Measurements from ENCODE around the gene GLI3. TPM values are rescaled to one million over a fixed set of nuclear protein-coding genes. Genes with fewer than 3 reads are reported as not detected.

GLI3 gene
- total and polyA plus RNA-seq, 10 donors: 0.17 to 9.2 (median 1.8) TPM

DNA sequence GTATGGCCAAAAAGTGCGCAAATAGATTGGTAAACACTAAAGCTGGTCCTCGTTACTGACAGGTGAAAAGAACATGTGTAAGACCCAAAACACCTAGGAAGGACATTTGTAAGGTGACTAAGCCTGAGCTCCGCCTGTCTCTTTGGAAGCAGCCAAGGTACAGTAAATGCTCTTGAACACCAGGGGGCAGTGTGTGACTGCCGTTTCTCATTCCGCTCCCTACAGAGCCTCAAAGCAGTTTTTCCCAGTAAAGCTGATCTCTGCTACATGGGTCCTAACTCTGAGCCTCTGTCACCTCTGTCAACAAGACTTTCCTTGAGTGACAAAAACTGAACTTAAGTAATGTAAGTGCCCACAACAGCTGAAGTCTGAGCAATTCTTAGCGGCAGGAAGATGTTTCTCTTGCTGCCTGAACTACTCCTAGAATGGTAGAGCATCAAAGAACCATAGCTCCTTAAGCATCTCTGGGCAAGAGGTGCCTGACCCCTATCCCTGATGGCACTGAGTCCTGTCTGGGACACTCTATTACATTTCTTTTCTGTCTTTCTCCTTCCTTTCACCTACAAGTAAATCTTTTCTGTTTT is 296.2 kb downstream of the GLI3 start:
- H3K36me3 ChIP-seq: no peaks in the 10 kb centered on the region
- TF ChIP-seq, protein P1, sequence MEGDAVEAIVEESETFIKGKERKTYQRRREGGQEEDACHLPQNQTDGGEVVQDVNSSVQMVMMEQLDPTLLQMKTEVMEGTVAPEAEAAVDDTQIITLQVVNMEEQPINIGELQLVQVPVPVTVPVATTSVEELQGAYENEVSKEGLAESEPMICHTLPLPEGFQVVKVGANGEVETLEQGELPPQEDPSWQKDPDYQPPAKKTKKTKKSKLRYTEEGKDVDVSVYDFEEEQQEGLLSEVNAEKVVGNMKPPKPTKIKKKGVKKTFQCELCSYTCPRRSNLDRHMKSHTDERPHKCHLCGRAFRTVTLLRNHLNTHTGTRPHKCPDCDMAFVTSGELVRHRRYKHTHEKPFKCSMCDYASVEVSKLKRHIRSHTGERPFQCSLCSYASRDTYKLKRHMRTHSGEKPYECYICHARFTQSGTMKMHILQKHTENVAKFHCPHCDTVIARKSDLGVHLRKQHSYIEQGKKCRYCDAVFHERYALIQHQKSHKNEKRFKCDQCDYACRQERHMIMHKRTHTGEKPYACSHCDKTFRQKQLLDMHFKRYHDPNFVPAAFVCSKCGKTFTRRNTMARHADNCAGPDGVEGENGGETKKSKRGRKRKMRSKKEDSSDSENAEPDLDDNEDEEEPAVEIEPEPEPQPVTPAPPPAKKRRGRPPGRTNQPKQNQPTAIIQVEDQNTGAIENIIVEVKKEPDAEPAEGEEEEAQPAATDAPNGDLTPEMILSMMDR (IDR thresholded peaks at IDR 0.05 in 8 of 11, conservative IDR thresholded peaks at IDR 0.05 in 3 of 11): peak; percentile 45 to 95 (median 86)
- no peak for TF ChIP-seq POLR2A (IDR thresholded peaks at IDR 0.05)
- intact Hi-C loops (cut with DNase I; ENCODE audit: low total_unique reads): loop anchor here (10.0 kb wide), 1 partner anchor 904 kb away; no protein-coding TSS in a partner anchor
- H3K27me3 ChIP-seq (replicated peaks in 1 of 7): peaks cover 0 to 21% (median 0%) of the 10 kb centered on the region in 7 donors
- DNase-seq: no peak
- no peak overlapping the region for H3K4me3 ChIP-seq
- H3K4me1 ChIP-seq: peaks cover 0 to 30% (median 18%) of the 10 kb centered on the region in 6 donors
- H3K9me3 ChIP-seq: no peaks in the 10 kb centered on the region
- WGBS, 5 donors: 8 to 11% (median 9%) methylated on average over 6 of the region's 6 CpGs
- H3K27ac ChIP-seq: no peak overlapping the region

DNA sequence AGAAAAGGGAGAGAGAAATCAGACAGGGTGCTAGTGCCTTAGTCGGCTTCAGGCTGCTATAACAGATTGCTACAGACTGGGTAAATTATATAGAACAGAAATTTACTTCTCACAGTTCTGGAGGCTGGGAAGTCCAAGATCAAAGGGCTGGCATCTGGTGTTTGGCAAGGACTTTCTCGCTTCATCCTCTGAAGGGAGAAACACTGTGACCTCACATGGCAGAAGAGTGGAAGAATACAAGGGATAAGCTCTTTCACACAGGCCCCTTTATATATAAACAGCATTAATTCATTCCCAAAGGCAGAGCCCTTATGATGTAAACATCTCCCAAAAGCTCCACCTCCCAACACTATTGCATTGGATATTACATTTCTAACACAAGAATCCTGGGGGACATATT is 298.6 kb downstream of the GLI3 start:
- no peak for TF ChIP-seq POLR2AphosphoS5 (IDR thresholded peaks at IDR 0.05)
- TF ChIP-seq POLR2A (IDR thresholded peaks at IDR 0.05): no peak
- TF ChIP-seq, protein P1 (IDR thresholded peaks at IDR 0.05 in 8 of 11, conservative IDR thresholded peaks at IDR 0.05 in 3 of 11): no peak
- H3K4me1 ChIP-seq: peaks cover 0 to 28% (median 17%) of the 10 kb centered on the region in 6 donors
- H3K4me3 ChIP-seq: no peak overlapping the region
- intact Hi-C loops (cut with DNase I; ENCODE audit: low total_unique reads): no loop called here
- DNase-seq: no peak
- H3K27ac ChIP-seq: no peak overlapping the region
- WGBS, 5 donors: 85 to 92% (median 89%) methylated on average over 2 of the region's 2 CpGs
- H3K27me3 ChIP-seq (replicated peaks in 1 of 7): peaks cover 0 to 21% (median 0%) of the 10 kb centered on the region in 7 donors
- H3K36me3 ChIP-seq: no peaks in the 10 kb centered on the region
- H3K9me3 ChIP-seq: no peaks in the 10 kb centered on the region

DNA sequence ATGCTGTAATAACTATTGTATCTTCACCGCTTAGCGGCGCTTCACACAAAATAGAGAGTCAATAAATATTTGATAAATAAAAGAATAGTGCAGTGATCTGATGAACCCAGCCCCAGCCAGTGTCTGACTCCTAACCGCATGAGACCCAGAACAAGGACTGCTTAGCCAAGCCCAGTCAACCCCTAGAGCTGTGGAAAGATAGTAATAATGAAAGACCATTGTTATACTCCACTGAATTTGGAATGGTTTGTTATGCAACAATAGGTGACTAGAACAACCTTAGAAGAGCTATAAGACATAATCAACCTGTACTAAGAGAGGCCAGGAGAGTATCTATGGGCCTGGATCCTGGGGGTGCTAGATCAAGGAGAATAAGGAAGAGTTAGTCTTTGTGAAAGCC is 303.6 kb downstream of the GLI3 start:
- no peaks in the 10 kb centered on the region for H3K4me1 ChIP-seq
- TF ChIP-seq POLR2A (IDR thresholded peaks at IDR 0.05): no peak

DNA sequence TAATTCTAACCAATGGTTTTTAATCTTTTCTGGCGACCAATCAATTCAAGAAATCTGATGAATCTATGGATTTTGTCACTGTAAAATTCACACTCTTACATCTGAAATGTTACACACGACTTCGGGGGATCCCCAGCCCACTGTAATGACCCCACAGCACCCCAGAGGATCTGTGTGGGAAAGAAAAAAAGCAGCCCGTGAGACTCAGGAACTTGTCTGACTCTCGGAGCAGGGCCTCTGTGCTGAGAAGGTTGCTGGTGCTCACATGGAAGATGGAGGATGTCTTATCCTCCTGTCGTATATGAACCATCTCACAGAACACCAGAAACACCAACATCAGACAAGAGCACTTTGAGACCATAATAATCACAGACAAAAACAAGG is 305.8 kb downstream of the GLI3 start:
- H3K4me3 ChIP-seq: no peak overlapping the region
- no peaks in the 10 kb centered on the region for H3K36me3 ChIP-seq
- intact Hi-C loops (cut with DNase I; ENCODE audit: low total_unique reads): no loop called here
- H3K27ac ChIP-seq: no peak overlapping the region
- H3K9me3 ChIP-seq: no peaks in the 10 kb centered on the region
- 69 to 94% (median 85%) methylated on average over 6 of the region's 6 CpGs for WGBS, 5 donors
- no peaks in the 10 kb centered on the region for H3K27me3 ChIP-seq (replicated peaks in 1 of 7)
- H3K4me1 ChIP-seq: no peaks in the 10 kb centered on the region
- TF ChIP-seq POLR2AphosphoS5 (IDR thresholded peaks at IDR 0.05): no peak
- TF ChIP-seq POLR2A (IDR thresholded peaks at IDR 0.05): no peak
- TF ChIP-seq, protein P1 (IDR thresholded peaks at IDR 0.05 in 8 of 11, conservative IDR thresholded peaks at IDR 0.05 in 3 of 11): no peak
- DNase-seq: no peak

More for the DNA sequence above, 303.6 kb downstream of the GLI3 start:
- Histone ChIP-seq H3K27me3 (replicated peaks in 1 of 7) (no peaks in the 10 kb centered on the region), H3K9me3 (no peaks in the 10 kb centered on the region), H3K27ac (no peak overlapping the region), H3K4me3 (no peak overlapping the region), H3K36me3 (no peaks in the 10 kb centered on the region)
- WGBS, 5 donors: 94 to 98% (median 97%) methylated on average over 4 of the region's 4 CpGs
- intact Hi-C loops (cut with DNase I; ENCODE audit: low total_unique reads): no loop called here
- DNase-seq: no peak

Data from spleen (tissue), 11 donors.